ENCODE measurements around the gene METTL8.
"Not testable (repeated sequence)": the region's sequence is repeated elsewhere in the genome, so short reads cannot be mapped to it uniquely, and the experiment has no call there.

Gene METTL8

GRCh38 chr2:171311589-171311988 lies 122.2 kb downstream of the METTL8 start:
- DNase-seq (ENCODE audit: low read depth in 3 of 3), result not testable (repeated sequence)

GRCh38 chr2:171310889-171311288 lies 122.9 kb downstream of the METTL8 start:
- DNase-seq (ENCODE audit: low read depth in 3 of 3), result no peak

GRCh38 chr2:171309455-171310286 lies 124.1 kb downstream of the METTL8 start:
- no peak for DNase-seq (ENCODE audit: low read depth in 3 of 3)

GRCh38 chr2:171308280-171309054 lies 125.3 kb downstream of the METTL8 start:
- no peak for DNase-seq (ENCODE audit: low read depth in 3 of 3)

- no peak for DNase-seq (ENCODE audit: low read depth in 3 of 3)
These were observed 126.2 kb downstream of the METTL8 start for GRCh38 chr2:171307560-171307959.

GRCh38 chr2:171297956-171298355 lies 135.8 kb downstream of the METTL8 start:
- DNase-seq (ENCODE audit: low read depth in 3 of 3), result no peak

GRCh38 chr2:171294608-171295007 lies 139.2 kb downstream of the METTL8 start:
- no peak for DNase-seq (ENCODE audit: low read depth in 3 of 3)

GRCh38 chr2:171293661-171294060 lies 140.1 kb downstream of the METTL8 start:
- DNase-seq (ENCODE audit: low read depth in 3 of 3), result no peak

- no peak for DNase-seq (ENCODE audit: low read depth in 3 of 3)
These were observed 143.8 kb downstream of the METTL8 start for GRCh38 chr2:171289991-171290390.

GRCh38 chr2:171289316-171289715 lies 144.5 kb downstream of the METTL8 start:
- DNase-seq (ENCODE audit: low read depth in 3 of 3), result no peak

- no peak for DNase-seq (ENCODE audit: low read depth in 3 of 3)
These were observed 146.2 kb downstream of the METTL8 start for GRCh38 chr2:171287611-171288010.

- DNase-seq (ENCODE audit: low read depth in 3 of 3), result no peak
These were observed 146.7 kb downstream of the METTL8 start for GRCh38 chr2:171287036-171287571.

GRCh38 chr2:171281110-171281509 lies 152.7 kb downstream of the METTL8 start:
- DNase-seq (ENCODE audit: low read depth in 3 of 3), result no peak

GRCh38 chr2:171279983-171280790 lies 153.6 kb downstream of the METTL8 start:
- DNase-seq (ENCODE audit: low read depth in 3 of 3), result no peak

GRCh38 chr2:171274757-171275156 lies 159.0 kb downstream of the METTL8 start:
- DNase-seq (ENCODE audit: low read depth in 3 of 3), result no peak

- no peak for DNase-seq (ENCODE audit: low read depth in 3 of 3)
These were observed 161.8 kb downstream of the METTL8 start for GRCh38 chr2:171271971-171272436.

GRCh38 chr2:171271386-171271785 lies 162.4 kb downstream of the METTL8 start:
- no peak for DNase-seq (ENCODE audit: low read depth in 3 of 3)

GRCh38 chr2:171267855-171268629 lies 165.7 kb downstream of the METTL8 start:
- DNase-seq (ENCODE audit: low read depth in 3 of 3), result no peak
